Measurements from ENCODE around the gene USP17L10.
"Not testable (repeated sequence)": the region's sequence is repeated elsewhere in the genome, so short reads cannot be mapped to it uniquely, and the experiment has no call there.

GRCh38 chr4:9243579-9243978 is 33.1 kb downstream of the USP17L10 start, which contains the start of gene USP17L17:
- not testable (repeated sequence) for TF ChIP-seq CTCF, POLR2A (IDR thresholded peaks at IDR 0.05)

Data from esophagus squamous epithelium (tissue), 4 donors.